ENCODE measurements around the gene B9D1. TPM values are rescaled to one million over a fixed set of nuclear protein-coding genes. Genes with fewer than 3 reads are reported as not detected.
A peak's percentile ranks its signal among the peaks of the same experiment; 100 is the strongest.

The B9D1 gene
- total RNA-seq, 1 donor from 2014 or later: 49.1 TPM

GRCh38 chr17:19332371-19333131, 30.0 kb downstream of the B9D1 start:
- DNase-seq (ENCODE audit: low spot score in 2 of 2): peak; percentile 3 to 60
- Histone ChIP-seq H3K4me3 (no peak overlapping the region), H3K27ac (no peak overlapping the region), H3K4me1 (peaks cover 0 to 2% of the 10 kb centered on the region in 2 donors), H3K36me3 (peaks cover 15 to 33% of the 10 kb centered on the region in 2 donors), H3K27me3 (no peaks in the 10 kb centered on the region), H3K9me3 (no peaks in the 10 kb centered on the region)
- intact Hi-C loops (cut with DNase I): no loop called here
- TF ChIP-seq CTCF (IDR thresholded peaks at IDR 0.05): no peak

GRCh38 chr17:19331543-19332245, 30.8 kb downstream of the B9D1 start:
- no peak for TF ChIP-seq CTCF (IDR thresholded peaks at IDR 0.05)
- intact Hi-C loops (cut with DNase I): no loop called here
- Histone ChIP-seq H3K27me3 (no peaks in the 10 kb centered on the region), H3K4me3 (no peak overlapping the region), H3K27ac (no peak overlapping the region), H3K9me3 (no peaks in the 10 kb centered on the region), H3K36me3 (peaks cover 15 to 33% of the 10 kb centered on the region in 2 donors), H3K4me1 (no peaks in the 10 kb centered on the region)
- DNase-seq (ENCODE audit: low spot score in 2 of 2): peak in 1 of 2 donors; percentile 5

- Histone ChIP-seq H3K9me3 (no peaks in the 10 kb centered on the region), H3K4me3 (no peak overlapping the region), H3K27me3 (no peaks in the 10 kb centered on the region), H3K36me3 (peaks cover 15 to 33% of the 10 kb centered on the region in 2 donors), H3K27ac (no peak overlapping the region), H3K4me1 (no peaks in the 10 kb centered on the region)
- intact Hi-C loops (cut with DNase I): no loop called here
- no peak for DNase-seq (ENCODE audit: low spot score in 2 of 2)
- TF ChIP-seq CTCF (IDR thresholded peaks at IDR 0.05): no peak
Observed at GRCh38 chr17:19331134-19331533, 31.4 kb downstream of the B9D1 start.

GRCh38 chr17:19330271-19330670, 32.3 kb downstream of the B9D1 start:
- Histone ChIP-seq H3K27me3 (no peaks in the 10 kb centered on the region), H3K27ac (no peak overlapping the region), H3K36me3 (peaks cover 15 to 33% of the 10 kb centered on the region in 2 donors), H3K4me1 (no peaks in the 10 kb centered on the region), H3K9me3 (peaks cover 0 to 5% of the 10 kb centered on the region in 2 donors), H3K4me3 (no peak overlapping the region)
- intact Hi-C loops (cut with DNase I): no loop called here
- TF ChIP-seq CTCF (IDR thresholded peaks at IDR 0.05): no peak
- DNase-seq (ENCODE audit: low spot score in 2 of 2): peak in 1 of 2 donors; percentile 40

GRCh38 chr17:19329839-19330238, 32.7 kb downstream of the B9D1 start:
- Histone ChIP-seq H3K9me3 (peaks cover 0 to 9% of the 10 kb centered on the region in 2 donors), H3K36me3 (peaks cover 15 to 33% of the 10 kb centered on the region in 2 donors), H3K27me3 (no peaks in the 10 kb centered on the region), H3K27ac (no peak overlapping the region), H3K4me1 (no peaks in the 10 kb centered on the region), H3K4me3 (no peak overlapping the region)
- no peak for TF ChIP-seq CTCF (IDR thresholded peaks at IDR 0.05)
- intact Hi-C loops (cut with DNase I): no loop called here
- DNase-seq (ENCODE audit: low spot score in 2 of 2): peak; percentile 2 to 53

Data from ascending aorta (tissue), 2 donors.